Measurements from ENCODE around the gene SUPT7L.
"Not testable (repeated sequence)": the region's sequence is repeated elsewhere in the genome, so short reads cannot be mapped to it uniquely, and the experiment has no call there.

SUPT7L gene

GRCh38 chr2:27685577-27685976 lies 22.2 kb upstream of the SUPT7L start:
- DNase-seq (ENCODE audit: low read depth in 2 of 2), result no peak

- DNase-seq (ENCODE audit: low read depth in 2 of 2), result not testable (repeated sequence)
These were observed 21.6 kb upstream of the SUPT7L start for GRCh38 chr2:27685006-27685405.

- DNase-seq (ENCODE audit: low read depth in 2 of 2), result peak; percentile 77 to 79
These were observed 20.1 kb upstream of the SUPT7L start for GRCh38 chr2:27683390-27684071.

GRCh38 chr2:27682334-27682771 lies 18.9 kb upstream of the SUPT7L start:
- DNase-seq (ENCODE audit: low read depth in 2 of 2), result peak; percentile 82 to 83

- DNase-seq (ENCODE audit: low read depth in 2 of 2), result peak in 1 of 2 experiments; percentile 9
These were observed 18.4 kb upstream of the SUPT7L start for GRCh38 chr2:27681841-27682240.

GRCh38 chr2:27680571-27680970 lies 17.2 kb upstream of the SUPT7L start:
- no peak for DNase-seq (ENCODE audit: low read depth in 2 of 2)

GRCh38 chr2:27672723-27673486 lies 9.5 kb upstream of the SUPT7L start:
- no peak for DNase-seq (ENCODE audit: low read depth in 2 of 2)

GRCh38 chr2:27671235-27671634 lies 7.8 kb upstream of the SUPT7L start:
- DNase-seq (ENCODE audit: low read depth in 2 of 2), result no peak

GRCh38 chr2:27667446-27667845 lies 4.0 kb upstream of the SUPT7L start:
- no peak for DNase-seq (ENCODE audit: low read depth in 2 of 2)

- no peak for DNase-seq (ENCODE audit: low read depth in 2 of 2)
These were observed 1.4 kb upstream of the SUPT7L start for GRCh38 chr2:27664622-27665363.

- no peak for DNase-seq (ENCODE audit: low read depth in 2 of 2)
These were observed 750 bp upstream of the SUPT7L start for GRCh38 chr2:27664154-27664574.

GRCh38 chr2:27661371-27661770 lies 2.0 kb downstream of the SUPT7L start:
- DNase-seq (ENCODE audit: low read depth in 2 of 2), result no peak

GRCh38 chr2:27655155-27655951 lies 8.1 kb downstream of the SUPT7L start:
- DNase-seq (ENCODE audit: low read depth in 2 of 2), result peak; percentile 9 to 13

GRCh38 chr2:27653397-27653796 lies 10.0 kb downstream of the SUPT7L start:
- DNase-seq (ENCODE audit: low read depth in 2 of 2), result no peak

- no peak for DNase-seq (ENCODE audit: low read depth in 2 of 2)
These were observed 10.6 kb downstream of the SUPT7L start for GRCh38 chr2:27652790-27653189.

- no peak for DNase-seq (ENCODE audit: low read depth in 2 of 2)
These were observed 11.1 kb downstream of the SUPT7L start for GRCh38 chr2:27652341-27652740.

GRCh38 chr2:27651056-27651455 lies 12.4 kb downstream of the SUPT7L start:
- DNase-seq (ENCODE audit: low read depth in 2 of 2), result no peak

GRCh38 chr2:27647737-27648136 lies 15.7 kb downstream of the SUPT7L start:
- no peak for DNase-seq (ENCODE audit: low read depth in 2 of 2)

- DNase-seq (ENCODE audit: low read depth in 2 of 2), result no peak
These were observed 16.1 kb downstream of the SUPT7L start for GRCh38 chr2:27647289-27647688.

GRCh38 chr2:27645197-27645596 lies 18.2 kb downstream of the SUPT7L start:
- no peak for DNase-seq (ENCODE audit: low read depth in 2 of 2)

GRCh38 chr2:27640722-27641245 lies 22.6 kb downstream of the SUPT7L start:
- DNase-seq (ENCODE audit: low read depth in 2 of 2), result no peak

Data from fibroblast of skin of left quadriceps (primary cell).